CD1c-positive myeloid dendritic cell (primary cell): ENCODE measurements around the gene TPGS1.

Experiments used
- DNase-seq: peaks from one replicate; pipeline ENCODE4 v3.0.0-alpha.2; 2016; ENCODE audit errors: extremely low spot score

The TPGS1 gene

DNA sequence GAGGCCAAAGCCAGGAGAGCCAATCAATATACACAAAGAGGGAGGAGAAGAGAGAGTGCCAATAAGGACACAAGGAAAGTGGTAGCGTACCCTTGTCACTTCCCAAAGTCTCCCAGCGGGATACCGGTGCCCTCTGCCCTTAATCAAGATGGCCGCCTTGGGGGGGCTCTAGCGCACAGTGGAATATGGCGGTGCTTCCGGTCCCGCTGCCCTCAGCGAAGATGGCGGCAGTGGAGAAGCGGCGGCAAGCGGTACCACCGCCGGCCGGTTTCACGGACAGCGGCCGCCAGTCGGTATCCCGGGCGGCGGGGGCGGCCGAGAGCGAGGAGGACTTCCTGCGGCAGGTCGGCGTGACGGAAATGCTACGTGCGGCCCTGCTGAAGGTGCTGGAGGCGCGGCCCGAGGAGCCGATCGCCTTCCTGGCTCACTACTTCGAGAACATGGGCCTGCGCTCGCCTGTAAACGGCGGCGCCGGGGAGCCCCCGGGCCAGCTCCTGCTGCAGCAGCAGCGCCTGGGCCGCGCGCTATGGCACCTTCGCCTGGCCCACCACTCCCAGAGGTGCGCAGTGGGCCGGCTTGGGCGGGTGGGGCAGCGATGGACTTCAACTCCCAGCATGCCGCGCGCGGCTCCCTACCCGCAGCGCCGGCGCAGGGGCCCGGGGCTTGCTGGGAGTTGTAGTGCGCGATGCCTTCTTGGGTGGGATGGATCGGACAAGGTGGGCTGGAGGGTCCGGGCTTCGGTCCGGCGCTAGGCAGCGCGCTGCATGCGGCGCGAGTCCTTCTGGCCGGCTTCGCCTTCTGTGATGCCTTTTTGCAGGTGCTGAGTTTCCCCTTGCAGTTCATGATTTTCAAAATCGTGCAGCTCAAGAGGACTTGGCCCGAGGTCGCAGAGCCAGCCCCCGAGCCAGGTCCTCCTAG, at the start of gene TPGS1:
TSS of gene TPGS1 (plus strand) at position 212 of the 918 bp plus-strand sequence. CDS start at position 222, 10 bp downstream.
- DNase-seq: peak; percentile 99

DNA sequence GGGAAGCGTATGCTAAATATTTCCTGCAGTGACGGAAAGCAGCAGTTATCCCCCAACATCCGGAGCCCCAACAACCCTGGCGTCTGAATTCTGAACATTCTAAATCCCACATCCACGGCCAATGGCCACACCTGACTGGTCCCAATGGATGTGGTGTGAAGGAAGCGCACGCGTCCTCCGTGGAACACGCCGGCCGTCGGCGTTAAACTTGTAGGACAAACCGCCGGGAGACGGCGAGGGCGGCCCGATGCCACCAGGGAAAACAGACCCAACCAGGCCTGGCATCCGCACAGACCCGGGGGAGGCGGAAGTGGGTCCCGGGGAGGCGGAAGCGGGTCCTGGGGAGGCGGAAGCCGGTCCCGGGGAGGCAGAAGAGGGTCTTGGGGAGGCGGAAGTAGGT, 49.7 kb upstream of the TPGS1 start:
- DNase-seq: no peak

GRCh38 chr19:458091-459042, 48.9 kb upstream of the TPGS1 start:
- DNase-seq: no peak

- no peak for DNase-seq
Observed at GRCh38 chr19:459724-460511, 47.4 kb upstream of the TPGS1 start.

DNA sequence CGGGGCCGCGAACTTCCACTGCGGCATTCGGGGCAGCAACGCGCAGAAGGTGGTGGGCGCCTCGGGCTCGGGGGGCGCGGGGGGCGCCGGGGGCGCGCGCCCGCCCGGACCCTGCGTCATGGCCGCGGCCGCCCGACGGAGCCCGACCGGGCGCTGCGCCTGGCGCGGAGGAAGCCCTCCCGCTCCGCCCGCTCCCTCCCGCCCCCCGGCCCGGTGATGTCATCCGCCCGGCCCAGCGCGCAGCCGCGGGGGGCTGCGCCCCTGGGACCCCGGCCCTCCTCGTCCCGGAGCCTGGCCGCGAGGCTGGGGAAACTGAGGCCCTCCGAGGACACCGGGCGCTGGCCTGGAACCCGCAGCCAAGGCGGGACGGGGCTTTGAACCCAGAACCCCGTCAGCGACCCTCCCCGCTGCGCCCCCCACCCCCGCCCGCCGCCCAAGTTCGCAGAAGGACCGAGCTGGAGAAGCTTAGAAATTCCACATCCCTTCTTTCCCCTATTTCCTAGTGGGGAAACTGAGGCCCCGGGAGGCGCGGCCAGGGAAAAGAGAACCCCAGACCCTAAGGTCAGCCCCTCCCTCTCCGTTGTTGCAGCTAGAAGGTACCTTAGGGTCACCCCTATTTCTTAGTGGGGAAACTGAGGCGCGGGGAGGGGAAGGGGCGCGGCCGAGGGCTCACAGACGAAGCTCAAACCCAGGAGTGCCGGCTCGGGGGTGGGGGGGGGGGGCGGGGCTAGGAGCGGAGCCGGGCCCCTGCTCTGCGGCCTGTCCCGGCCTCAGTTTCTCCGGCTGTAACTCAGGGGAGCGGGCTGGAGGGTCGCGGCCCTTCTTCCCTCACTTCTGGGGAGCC, 46.2 kb upstream of the TPGS1 start, which contains the start of gene SHC2:
TSS of gene SHC2 (minus strand) at position 157 of the 844 bp plus-strand sequence. CDS start at position 120, 37 bp downstream.
- no peak for DNase-seq

- no peak for DNase-seq
Observed at GRCh38 chr19:461721-462551, 45.4 kb upstream of the TPGS1 start.

GRCh38 chr19:463483-464207, 43.7 kb upstream of the TPGS1 start:
- DNase-seq: no peak

DNA sequence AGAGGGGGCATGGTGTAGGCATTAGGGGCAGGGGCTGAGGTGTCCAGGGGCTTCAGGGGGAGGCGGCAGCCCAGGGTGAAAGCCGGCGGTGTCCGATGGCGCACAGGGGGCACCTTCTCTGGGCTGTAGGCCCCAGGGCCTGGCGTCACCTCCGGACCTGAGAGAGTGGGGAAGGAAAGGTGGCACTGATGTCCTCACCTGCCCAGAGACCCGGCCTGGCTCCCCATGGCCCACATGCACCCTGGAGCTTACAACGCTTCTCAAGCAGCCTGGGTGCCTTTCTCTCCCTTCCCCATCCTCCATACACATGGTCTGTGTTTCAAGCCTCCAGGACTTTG, 43.1 kb upstream of the TPGS1 start:
- no peak for DNase-seq

- DNase-seq: no peak
Observed at GRCh38 chr19:465056-465816, 42.1 kb upstream of the TPGS1 start.

- DNase-seq: no peak
Observed at GRCh38 chr19:467554-467953, 39.7 kb upstream of the TPGS1 start.

DNA sequence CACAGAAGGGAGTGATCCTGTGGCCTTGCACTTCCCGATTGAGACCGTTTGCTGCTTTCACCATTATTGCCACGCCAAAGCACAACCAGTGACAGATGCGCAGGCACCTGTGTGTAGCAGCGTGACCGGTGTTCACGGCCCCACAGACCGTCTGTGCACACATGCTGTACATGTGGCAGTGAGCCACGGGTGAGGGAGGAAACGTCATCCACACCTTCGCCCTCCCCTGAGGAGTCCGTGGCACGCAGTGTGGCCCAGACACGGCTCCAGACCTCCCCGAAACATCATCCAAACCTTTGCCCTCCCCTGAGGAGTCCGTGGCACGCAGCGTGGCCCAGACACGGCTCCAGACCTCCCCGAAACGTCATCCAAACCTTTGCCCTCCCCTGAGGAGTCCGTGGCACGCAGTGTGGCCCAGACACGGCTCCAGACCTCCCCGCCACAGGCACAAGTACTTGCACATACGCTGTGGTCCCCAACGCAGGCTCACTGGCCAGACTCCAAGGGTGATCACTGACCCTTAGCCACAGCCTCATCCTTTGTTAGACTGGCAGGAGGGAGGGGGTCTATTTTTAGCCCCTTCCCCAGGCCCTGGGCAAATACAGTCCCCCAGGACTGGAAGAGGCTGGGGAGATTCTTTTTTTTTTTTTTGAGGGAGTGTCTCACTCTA, 38.6 kb upstream of the TPGS1 start:
- DNase-seq: no peak

GRCh38 chr19:469833-470232, 37.5 kb upstream of the TPGS1 start:
- no peak for DNase-seq

GRCh38 chr19:470701-471100, 36.6 kb upstream of the TPGS1 start:
- DNase-seq: no peak

DNA sequence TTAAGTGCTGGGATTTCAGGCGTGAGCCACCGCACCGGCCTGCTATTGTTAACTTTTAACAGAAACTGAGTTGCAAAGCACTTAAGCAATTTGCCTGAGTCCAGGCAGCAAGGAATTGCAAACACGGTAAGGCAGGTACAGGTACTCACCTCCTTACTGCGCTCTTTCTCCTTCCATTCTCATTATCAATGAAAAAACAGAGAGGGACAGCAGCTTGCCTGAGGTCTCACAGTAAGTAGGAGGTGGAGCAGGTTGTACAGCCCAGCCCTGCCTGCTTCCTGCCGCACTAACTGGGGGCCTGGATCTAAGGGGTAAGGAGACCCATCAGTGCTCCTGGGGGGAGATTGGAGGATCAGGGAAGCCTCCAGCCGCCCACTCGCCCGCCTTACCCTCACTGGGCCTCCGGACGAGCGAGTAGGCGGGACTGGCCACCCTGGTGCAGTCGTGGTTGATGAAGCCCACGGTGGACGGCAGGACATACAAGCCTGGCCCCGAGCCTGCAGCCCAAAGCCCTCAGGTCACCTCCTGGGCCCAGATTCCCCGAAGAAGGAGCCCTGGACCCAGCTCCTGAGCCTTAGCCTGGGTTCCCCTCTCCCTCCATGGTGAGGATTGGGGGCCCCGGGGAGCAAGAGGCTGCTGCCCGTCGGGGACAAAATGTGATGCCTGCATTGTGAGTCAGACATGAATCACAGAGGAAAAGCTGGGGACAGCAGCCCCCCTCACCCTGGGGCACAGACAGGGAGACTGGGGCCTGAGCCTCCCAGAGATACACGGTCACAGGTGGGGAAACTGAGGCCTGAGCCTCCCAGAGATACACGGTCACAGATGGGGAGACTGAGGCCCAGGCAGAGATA, 35.1 kb upstream of the TPGS1 start:
- no peak for DNase-seq

- no peak for DNase-seq
Observed at GRCh38 chr19:474126-475078, 32.9 kb upstream of the TPGS1 start.

DNA sequence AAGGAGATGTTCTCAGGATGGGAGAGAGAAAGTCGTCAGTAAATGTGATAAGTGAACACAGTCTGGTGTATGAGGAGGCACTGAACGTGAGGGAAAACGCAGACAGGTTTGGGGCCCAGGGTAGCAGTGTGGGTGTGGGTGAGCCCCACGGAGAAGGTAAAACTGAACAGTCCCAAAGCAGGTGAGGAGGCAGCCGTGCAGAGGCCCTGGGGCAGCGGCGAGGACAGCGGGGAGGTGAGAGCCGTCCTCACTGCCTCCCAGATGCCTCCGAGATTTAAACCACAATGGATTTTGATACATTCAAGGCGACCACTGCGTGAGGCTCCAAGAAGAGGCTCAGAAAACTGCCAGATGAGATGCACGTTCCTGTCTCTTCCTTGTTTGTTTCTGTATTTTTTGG, 31.9 kb upstream of the TPGS1 start:
- DNase-seq: no peak
